Esophagus squamous epithelium (tissue), 4 donors: ENCODE data around the gene TBL2.

Experiments used
- POLR2A ChIP-seq, 4 donors: fragments of 450-650 bp; IDR thresholded peaks; one replicate each; pipeline ENCODE4 v1.6.1; 2017; ENCODE audit warnings: antibody characterized with exemption in 4 of 4, mild to moderate bottlenecking in 4 of 4, moderate library complexity in 3 of 4
- TF ChIP-seq, protein P1 (sequence below), 6 experiments: fragments of 450-650 bp in 4 of 6; fragments of 200-600 bp in 2 of 6; sonication (generic) in 2 of 6; IDR thresholded peaks; one replicate each; pipeline ENCODE4 v1.5.1; 2016 to 2019; ENCODE audit warnings: antibody characterized with exemption in 6 of 6, mild to moderate bottlenecking in 4 of 6, moderate library complexity in 4 of 6

DNA sequence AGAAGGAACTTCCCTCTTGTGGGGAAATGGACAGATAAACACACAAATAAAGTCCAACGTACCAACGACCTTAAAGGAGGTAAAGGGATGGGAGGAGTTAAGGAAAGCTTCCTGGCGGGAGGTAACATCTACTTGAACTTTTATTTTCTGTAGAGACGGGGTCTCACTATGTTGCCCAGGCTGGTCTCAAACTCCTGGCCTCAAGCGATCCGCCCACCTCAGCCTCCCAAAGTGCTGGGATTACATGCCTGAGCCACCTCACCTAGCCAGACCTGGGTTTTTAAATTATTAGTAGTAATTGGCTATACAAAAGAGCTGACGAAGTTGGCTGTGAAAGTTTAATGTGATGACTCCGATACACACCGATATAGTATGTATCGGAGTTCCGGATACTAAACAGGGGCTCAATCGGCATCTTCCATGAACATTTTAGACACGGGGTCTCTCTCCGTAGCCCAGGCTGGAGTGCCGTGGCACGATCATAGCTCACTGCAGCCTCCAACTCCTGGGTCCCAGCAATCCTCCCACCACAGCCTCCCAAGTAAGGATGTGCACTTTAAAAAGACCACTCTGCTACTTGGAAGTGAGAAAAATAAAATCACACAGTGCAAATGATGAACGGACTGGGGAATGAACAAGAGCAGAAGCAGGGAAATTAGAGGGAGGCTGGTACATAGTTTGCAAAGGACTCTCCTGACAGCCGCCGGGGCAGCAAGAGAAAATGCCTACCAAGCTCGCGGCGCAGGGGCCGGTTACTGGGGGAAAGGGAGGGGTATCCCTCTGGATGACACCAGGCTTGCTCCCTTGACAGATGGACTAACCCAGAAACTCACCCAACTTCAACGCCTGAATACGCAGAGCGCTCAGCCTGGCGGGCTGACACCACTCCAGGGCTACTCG lies 21.9 kb downstream of the TBL2 start:
- TF ChIP-seq, protein P1, sequence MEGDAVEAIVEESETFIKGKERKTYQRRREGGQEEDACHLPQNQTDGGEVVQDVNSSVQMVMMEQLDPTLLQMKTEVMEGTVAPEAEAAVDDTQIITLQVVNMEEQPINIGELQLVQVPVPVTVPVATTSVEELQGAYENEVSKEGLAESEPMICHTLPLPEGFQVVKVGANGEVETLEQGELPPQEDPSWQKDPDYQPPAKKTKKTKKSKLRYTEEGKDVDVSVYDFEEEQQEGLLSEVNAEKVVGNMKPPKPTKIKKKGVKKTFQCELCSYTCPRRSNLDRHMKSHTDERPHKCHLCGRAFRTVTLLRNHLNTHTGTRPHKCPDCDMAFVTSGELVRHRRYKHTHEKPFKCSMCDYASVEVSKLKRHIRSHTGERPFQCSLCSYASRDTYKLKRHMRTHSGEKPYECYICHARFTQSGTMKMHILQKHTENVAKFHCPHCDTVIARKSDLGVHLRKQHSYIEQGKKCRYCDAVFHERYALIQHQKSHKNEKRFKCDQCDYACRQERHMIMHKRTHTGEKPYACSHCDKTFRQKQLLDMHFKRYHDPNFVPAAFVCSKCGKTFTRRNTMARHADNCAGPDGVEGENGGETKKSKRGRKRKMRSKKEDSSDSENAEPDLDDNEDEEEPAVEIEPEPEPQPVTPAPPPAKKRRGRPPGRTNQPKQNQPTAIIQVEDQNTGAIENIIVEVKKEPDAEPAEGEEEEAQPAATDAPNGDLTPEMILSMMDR (IDR thresholded peaks at IDR 0.05), result no peak
- no peak for TF ChIP-seq POLR2A (IDR thresholded peaks at IDR 0.05)
